NCI-H446 (cell line): Measurements from ENCODE around the gene ADCYAP1R1.

Experiments used
- DNase-seq, 2 experiments: peaks; one replicate each; lab custom pipeline; 2025; lab: John Stamatoyannopoulos, UW

ADCYAP1R1 gene

GRCh38 chr7:31068006-31068675, 16.0 kb downstream of the ADCYAP1R1 start:
- no peak for DNase-seq

GRCh38 chr7:31069860-31070555, 17.9 kb downstream of the ADCYAP1R1 start:
- no peak for DNase-seq

DNA sequence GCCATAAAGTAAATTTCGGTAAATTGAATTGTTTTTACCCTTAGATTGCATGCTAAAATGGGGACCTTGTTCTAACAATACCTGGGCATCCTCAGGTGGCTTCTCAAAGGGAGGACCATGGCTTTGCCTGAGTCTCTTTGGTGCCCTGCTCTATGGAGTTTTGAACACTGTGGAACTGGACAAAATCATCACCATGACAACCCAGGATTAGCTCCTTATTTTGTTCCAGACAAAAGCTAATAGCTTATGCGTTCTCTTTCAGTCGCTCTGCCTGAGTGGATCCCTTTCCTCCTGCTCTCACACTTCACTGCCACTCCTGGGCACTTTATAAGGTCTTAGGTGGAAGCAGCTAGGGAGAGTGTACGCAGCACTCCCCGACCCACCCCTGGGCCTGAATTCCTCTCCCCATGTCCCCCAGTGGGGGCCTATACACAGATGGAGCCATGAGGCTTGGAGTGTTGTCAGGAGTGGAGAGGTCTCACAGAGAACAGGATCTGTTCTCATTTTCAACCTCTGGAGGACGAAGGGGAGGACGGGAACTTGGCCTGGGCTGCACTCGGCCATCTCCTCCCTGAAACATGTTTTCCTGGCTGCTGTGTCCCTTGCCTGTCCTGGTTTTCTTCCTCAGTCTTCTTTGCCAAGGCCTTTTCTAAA, 19.0 kb downstream of the ADCYAP1R1 start:
- DNase-seq, result no peak

GRCh38 chr7:31071645-31072029, 19.5 kb downstream of the ADCYAP1R1 start:
- DNase-seq, result no peak

DNA sequence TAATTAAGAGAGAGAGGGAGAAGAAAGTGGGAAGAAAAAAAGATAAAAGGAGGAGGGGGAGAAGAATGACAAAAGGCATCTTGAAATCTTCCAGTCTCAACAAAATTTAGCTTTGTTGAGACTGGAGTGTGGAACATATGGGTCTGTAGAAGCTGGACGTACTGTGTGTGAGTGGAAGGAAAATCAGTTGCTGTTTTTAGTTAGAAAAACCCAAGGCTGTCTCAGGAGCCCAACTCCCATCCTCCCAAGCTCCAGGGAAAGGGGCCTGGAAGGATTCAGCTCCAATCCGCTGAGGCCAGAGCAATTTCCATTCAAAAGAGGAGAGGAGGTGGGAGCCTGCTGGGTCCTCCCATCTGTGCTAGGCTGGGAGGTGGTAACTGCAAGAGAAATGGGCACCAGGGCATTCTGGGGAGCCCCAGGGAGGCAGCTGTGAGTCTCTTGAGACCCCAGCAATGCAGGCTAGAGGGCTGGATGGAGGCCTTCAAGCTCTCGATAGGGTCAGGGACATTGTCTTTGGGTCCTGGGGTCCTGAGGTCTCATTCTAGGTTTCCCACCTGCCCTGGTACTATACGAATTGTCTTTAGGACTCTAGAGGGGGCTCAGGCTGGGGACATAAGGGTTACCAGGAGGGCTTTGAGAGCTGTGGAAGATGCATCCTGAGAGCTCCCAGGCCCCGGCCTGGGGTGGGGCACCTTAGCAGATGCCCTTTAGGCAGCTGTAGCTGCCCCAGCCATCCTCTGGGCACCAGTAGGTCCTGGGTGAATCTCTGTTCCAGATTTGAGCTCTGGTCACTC, 21.4 kb downstream of the ADCYAP1R1 start:
- no peak for DNase-seq

DNA sequence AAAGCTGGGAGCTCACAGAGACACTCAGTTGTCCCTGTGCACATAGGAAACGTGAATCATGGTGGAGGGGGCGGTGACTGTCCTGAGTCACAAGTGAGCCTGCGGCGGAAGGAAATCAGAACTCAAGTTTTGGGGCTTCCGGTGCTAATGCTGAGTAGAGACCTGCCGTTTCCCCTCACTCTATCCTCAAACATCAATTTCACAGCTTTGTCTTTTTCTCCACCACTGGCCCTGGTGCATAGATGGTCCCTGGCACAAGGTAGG, 21.9 kb downstream of the ADCYAP1R1 start:
- no peak for DNase-seq

- peak; percentile 17 to 54 for DNase-seq
Measured at GRCh38 chr7:31074403-31075085, 22.4 kb downstream of the ADCYAP1R1 start.

- DNase-seq, result no peak
Measured at GRCh38 chr7:31075086-31075405, 22.9 kb downstream of the ADCYAP1R1 start.

- DNase-seq, result no peak
Measured at GRCh38 chr7:31076051-31076450, 23.9 kb downstream of the ADCYAP1R1 start.

- no peak for DNase-seq
Measured at GRCh38 chr7:31076641-31077310, 24.7 kb downstream of the ADCYAP1R1 start.

DNA sequence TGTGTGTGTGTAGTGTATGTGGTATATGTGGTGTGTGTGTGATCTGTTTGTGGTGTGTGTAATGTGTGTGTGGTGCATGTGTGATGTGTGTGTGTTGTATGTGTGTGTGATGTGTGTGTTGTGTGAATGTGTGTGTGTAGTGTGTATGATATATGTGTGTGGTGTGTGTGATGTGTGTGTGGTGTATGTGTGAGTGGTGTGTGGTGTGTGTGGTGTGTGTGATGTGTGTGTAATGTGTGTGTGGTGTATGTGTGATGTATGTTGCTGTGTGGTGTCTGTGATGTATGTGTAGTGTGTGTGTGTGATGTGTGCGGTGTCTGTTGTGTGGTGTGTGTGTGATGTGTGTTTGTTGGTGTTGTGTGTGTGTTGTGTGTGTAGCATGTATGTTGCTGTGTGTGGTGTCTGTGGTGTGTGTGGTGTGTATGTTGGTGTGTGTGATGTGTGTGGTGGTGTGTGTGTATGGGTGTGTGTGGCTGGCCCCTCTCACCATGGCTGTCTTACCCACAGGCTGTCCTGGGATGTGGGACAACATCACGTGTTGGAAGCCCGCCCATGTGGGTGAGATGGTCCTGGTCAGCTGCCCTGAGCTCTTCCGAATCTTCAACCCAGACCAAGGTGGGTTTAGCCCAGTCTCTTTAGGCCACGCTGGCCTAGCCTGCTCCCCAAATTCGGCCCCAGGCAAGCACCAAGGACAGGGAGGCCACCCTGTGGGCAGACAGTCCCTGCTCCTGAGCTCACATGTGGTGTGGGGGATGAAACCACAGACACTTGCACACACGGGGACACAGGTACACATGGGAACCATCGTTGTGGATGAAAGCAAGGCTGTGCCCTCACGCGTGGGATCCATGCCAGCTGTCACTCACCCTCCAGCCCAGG, 25.6 kb downstream of the ADCYAP1R1 start:
- no peak for DNase-seq

DNA sequence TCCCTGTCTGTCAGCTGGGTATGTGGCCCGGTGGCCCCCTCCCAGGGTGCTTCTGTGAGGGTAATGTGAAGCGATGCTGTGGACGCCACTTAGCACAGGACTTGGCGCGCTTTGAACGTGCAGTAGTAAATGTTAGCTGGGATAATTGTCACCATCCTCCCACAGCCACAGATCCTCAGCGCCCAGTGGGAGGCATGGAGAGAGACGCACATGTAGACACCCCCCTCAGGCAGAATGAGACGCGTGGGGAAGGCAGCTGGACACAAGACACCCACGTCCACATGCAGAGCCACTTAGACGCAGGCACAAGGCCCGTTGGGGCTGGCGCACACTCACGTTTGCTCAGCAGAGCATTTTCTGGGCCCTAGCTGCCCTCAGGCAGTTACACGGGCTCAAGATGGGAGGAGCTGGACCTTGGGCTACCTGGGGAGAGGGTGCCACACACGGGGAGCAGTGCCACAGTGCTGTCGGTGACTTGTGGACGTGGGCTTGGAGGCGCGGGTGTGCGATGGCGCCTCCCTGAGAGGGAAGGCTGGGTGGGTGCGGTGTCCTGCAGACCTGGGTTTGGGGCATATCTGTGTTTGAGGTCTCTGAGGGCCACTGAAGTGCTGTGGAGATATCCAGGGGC, 26.4 kb downstream of the ADCYAP1R1 start:
- DNase-seq, result no peak

DNA sequence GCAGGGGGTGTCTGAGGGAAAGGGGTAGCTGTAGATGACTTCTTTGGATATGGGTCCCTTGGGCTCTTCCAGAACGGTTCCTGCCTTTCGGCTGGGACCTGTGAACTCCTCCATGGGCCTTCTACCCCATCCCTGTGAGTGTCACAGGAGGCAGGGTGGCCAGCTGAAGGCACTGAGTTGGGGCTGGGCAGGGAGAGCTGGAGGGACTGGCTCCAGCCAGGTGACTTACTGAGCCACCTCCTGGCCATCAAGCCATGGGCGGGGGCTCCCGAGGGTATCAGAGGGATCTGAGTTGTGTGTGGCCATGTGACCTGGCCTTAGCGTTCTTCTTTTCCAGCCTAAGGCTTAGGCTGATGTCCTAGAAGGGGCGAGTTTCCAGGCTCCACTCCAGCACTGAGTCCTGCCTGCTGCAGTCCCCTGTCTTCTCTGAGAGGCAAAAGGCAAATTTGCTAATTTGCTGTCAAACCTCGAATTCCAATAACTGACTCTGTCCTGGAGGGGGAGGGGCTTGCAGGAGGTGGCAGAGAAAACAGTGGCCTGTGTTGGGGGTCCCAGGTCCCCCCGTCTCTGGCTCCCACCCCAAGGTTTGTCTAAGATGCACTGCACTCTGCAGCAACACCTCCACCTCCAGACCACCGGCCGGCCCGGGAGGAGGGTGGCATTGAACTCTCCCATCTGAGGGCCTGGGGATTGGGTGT, 27.2 kb downstream of the ADCYAP1R1 start:
- DNase-seq, result no peak

DNA sequence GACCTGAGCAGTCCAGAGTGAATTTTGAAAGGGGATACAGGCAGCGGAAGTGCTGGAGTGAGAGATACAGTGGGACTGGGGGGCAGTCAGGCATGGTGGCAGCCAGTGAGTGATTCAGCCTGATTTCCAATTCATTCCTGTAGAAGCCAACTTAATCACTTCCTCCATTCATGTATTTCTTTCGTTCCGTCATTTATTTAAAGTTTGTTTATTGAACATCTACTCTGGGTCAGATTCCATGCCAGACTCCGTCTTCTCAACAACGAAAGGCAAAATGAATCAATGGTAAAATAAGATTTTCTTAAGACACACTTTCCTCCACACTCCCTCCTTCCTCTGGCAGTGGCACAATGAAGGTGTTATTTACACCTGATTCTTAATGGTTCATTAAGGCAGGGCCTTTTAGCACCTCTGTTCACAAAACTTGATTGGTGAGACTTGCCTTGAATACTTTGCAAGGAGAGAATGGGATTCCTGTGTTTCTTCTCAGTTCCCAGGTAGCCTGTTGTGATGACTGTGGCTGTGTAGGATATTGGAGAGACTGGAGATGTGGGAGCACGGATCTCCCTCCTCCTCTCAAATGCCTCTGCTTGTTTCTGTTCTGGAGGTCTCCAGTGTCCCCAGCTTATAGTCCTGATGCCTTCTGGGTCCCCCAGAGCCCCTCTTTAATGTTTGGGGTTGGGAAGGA, 27.9 kb downstream of the ADCYAP1R1 start:
- DNase-seq, result no peak

- DNase-seq, result no peak
Measured at GRCh38 chr7:31080763-31081162, 28.7 kb downstream of the ADCYAP1R1 start.

- no peak for DNase-seq
Measured at GRCh38 chr7:31082017-31082416, 29.9 kb downstream of the ADCYAP1R1 start.

DNA sequence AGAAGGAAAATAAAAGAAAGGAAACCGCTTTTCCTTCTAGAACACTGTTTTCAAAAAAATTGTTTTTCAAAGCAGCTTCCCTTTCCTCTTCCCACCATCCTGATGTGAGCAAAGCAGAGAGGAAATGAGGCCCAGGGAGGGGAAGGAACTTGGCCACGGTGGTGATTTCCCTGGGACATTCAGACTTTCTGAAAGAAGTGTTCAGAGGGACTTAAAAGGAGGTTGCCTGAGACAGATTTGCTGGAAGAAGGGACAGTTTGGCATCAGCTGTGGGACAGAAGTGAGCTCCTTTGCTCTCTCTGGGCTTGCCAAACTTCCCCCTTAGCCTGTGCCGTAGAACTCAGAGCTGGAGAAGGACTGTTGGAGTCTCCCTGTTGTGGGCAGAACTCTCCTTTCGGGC, 30.3 kb downstream of the ADCYAP1R1 start:
- DNase-seq, result no peak

- no peak for DNase-seq
Measured at GRCh38 chr7:31083210-31083786, 31.2 kb downstream of the ADCYAP1R1 start.

DNA sequence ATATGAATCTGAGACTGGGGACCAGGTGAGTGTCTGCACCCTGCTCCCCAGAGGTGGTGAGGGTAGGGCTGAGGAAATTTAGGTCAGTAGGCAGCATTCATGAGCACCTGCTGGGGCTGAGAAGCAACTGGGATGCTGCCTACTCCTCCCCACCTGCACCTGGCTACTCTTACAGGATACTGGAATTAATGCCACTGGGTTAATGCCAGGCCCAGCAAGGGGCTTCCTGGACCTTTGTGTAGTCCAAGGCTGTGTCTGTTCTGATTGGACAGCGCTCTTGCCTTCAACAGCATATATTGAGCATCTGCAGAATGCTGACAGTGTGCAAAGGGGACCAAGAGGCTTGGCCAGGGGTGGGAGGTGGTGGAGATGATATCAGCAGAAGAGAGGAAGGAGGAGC, 32.1 kb downstream of the ADCYAP1R1 start:
- no peak for DNase-seq
